Prostate gland (tissue), 2 donors: ENCODE data around the gene RWDD3.

Source experiments
- CTCF ChIP-seq, 4 experiments: fragments of 200-600 bp in 2 of 4; fragments of 450-650 bp in 2 of 4; sonication (generic) in 2 of 4; IDR thresholded peaks; 1 replicate in 3 of 4; 2 replicates in 1 of 4; pipeline ENCODE4 v1.5.1; 2016 to 2019; ENCODE audit warnings: antibody characterized with exemption in 4 of 4, mild to moderate bottlenecking in 2 of 4, moderate library complexity in 2 of 4
- POLR2A ChIP-seq: fragments of 450-650 bp; IDR thresholded peaks from one replicate; pipeline ENCODE4 v1.6.1; 2016; ENCODE audit warnings: antibody characterized with exemption, mild to moderate bottlenecking

- TF ChIP-seq CTCF (IDR thresholded peaks at IDR 0.05): no peak
- TF ChIP-seq POLR2A: no peak
Observed at GRCh38 chr1:95206514-95206913, 27.5 kb upstream of the RWDD3 start.
